ENCODE data around the gene NPVF. TPM values are rescaled to one million over a fixed set of nuclear protein-coding genes. Genes with fewer than 3 reads are reported as not detected.

NPVF gene
- total and polyA plus RNA-seq, 2 of the 8 experiments (the other 6 are each of a cell fraction or from before 2014, with no cell fraction given): not detected

GRCh38 chr7:25180592-25180923 lies 47.7 kb downstream of the NPVF start:
- H2BK5ac ChIP-seq (ENCODE audit: low read depth, low read length): no peak overlapping the region
- H4K8ac ChIP-seq (ENCODE audit: extremely low read depth, insufficient read depth, low read length): peak overlapping the region; percentile 94; the same call in 1 of the 2 replicates
- no peak overlapping the region for H2BK15ac ChIP-seq (ENCODE audit: low read length)
- H3K4ac ChIP-seq (replicated peaks; ENCODE audit: insufficient read length, low read depth, low read length): no peak overlapping the region
- H3K56ac ChIP-seq (replicated peaks; ENCODE audit: insufficient read length, low read depth, low read length): no peak overlapping the region
- peaks cover 5% of the 10 kb centered on the region; the same call in 1 of the 2 replicates for H3K23me2 ChIP-seq (ENCODE audit: low read depth, low read length)
- no peaks in the 10 kb centered on the region for H3K9me3 ChIP-seq (ENCODE audit: insufficient read depth in 2 of 2, low read depth in 1 of 2, low read length in 1 of 2)
- H3K4me3 ChIP-seq (ENCODE audit: extremely low read depth in 1 of 4, insufficient read depth in 2 of 4, low read depth in 3 of 4, low read length in 4 of 4): peak overlapping the region in 2 of 4 experiments; percentile 15 to 80; a peak in 3 of 8 replicates
- no peaks in the 10 kb centered on the region for H4K20me1 ChIP-seq (replicated peaks in 1 of 2; ENCODE audit: control insufficient read depth in 1 of 2, insufficient read depth in 2 of 2, low read length in 2 of 2)
- H3K18ac ChIP-seq (ENCODE audit: extremely low read depth, low read length): peak overlapping the region; percentile 81
- no peak overlapping the region for H2BK120ac ChIP-seq (replicated peaks; ENCODE audit: low read depth, low read length)
- peaks cover 0 to 4% (median 3%) of the 10 kb centered on the region in 4 experiments; a peak in 5 of 7 replicates for H3K27me3 ChIP-seq (replicated peaks in 1 of 4; ENCODE audit: control insufficient read depth in 3 of 4, extremely low read depth in 1 of 4, insufficient read depth in 3 of 4, low read length in 3 of 4)
- no peak overlapping the region for H3K27ac ChIP-seq (ENCODE audit: low read depth, low read length)
- no peaks in the 10 kb centered on the region for H3K79me1 ChIP-seq (ENCODE audit: low read depth, low read length)
- H3K79me2 ChIP-seq (ENCODE audit: control insufficient read depth in 1 of 2, insufficient read depth in 2 of 2, low read length in 2 of 2): no peaks in the 10 kb centered on the region
- H3K14ac ChIP-seq (ENCODE audit: insufficient read length): no peak overlapping the region
- H4K5ac ChIP-seq (ENCODE audit: insufficient read length, low read depth, low read length): no peak overlapping the region
- no peak overlapping the region; the same call in 1 of the 2 replicates for H2BK12ac ChIP-seq (ENCODE audit: low read depth, low read length)
- DNase-seq (ENCODE audit: low read depth in 1 of 2, low spot score in 2 of 2): no peak
- H3K4me1 ChIP-seq (replicated peaks in 1 of 4; ENCODE audit: control insufficient read depth in 3 of 4, insufficient read depth in 4 of 4, low read length in 3 of 4): peaks cover 0 to 6% (median 5%) of the 10 kb centered on the region in 4 experiments; a peak in 5 of 7 replicates
- H3K4me2 ChIP-seq (ENCODE audit: insufficient read depth in 1 of 2, low read depth in 2 of 2, low read length in 2 of 2): peak overlapping the region; percentile 41 to 84; a peak in 3 of 4 replicates
- POLR2A ChIA-PET (ENCODE audit: partially characterized antibody): interaction anchor here (1.1 to 2.1 kb wide), 3 partner anchors 9 to 56 kb away, joined by 4 to 13 read pairs (median 4); partner anchors contain the start of gene CYCS
- FAIRE-seq: no peak
- no peak overlapping the region for H2AK5ac ChIP-seq (ENCODE audit: low read depth, low read length)
- no peak overlapping the region for H2BK20ac ChIP-seq (ENCODE audit: low read length)
- H3K36me3 ChIP-seq (ENCODE audit: control insufficient read depth in 2 of 4, insufficient read depth in 4 of 4, low read length in 3 of 4): no peaks in the 10 kb centered on the region
- peak overlapping the region; percentile 94 for H2AFZ ChIP-seq (ENCODE audit: low read length)
- TF ChIP-seq, protein P1, sequence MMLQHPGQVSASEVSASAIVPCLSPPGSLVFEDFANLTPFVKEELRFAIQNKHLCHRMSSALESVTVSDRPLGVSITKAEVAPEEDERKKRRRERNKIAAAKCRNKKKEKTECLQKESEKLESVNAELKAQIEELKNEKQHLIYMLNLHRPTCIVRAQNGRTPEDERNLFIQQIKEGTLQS (IDR thresholded peaks at IDR 0.05; ENCODE audit: insufficient read depth, low read depth, low read length): no peak
- TF ChIP-seq EP300 (IDR thresholded peaks at IDR 0.05; ENCODE audit: borderline replicate concordance in 1 of 2, low read depth in 2 of 2, low read length in 2 of 2) (no peak), EZH2 (IDR thresholded peaks at IDR 0.05; ENCODE audit: low read depth, low read length, severe bottlenecking) (no peak), JUND (IDR thresholded peaks at IDR 0.05; ENCODE audit: low read length) (no peak), TCF12 (IDR thresholded peaks at IDR 0.05; ENCODE audit: low read depth, low read length) (no peak), RNF2 (IDR thresholded peaks at IDR 0.05; ENCODE audit: borderline replicate concordance, low read depth, low read length, missing control alignments, poor library complexity, severe bottlenecking) (no peak), SIRT6 (IDR thresholded peaks at IDR 0.05; ENCODE audit: low read length) (no peak)
- TF ChIP-seq, protein P2, sequence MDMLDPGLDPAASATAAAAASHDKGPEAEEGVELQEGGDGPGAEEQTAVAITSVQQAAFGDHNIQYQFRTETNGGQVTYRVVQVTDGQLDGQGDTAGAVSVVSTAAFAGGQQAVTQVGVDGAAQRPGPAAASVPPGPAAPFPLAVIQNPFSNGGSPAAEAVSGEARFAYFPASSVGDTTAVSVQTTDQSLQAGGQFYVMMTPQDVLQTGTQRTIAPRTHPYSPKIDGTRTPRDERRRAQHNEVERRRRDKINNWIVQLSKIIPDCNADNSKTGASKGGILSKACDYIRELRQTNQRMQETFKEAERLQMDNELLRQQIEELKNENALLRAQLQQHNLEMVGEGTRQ (IDR thresholded peaks at IDR 0.05; ENCODE audit: low read length): no peak
- TF ChIP-seq, protein P3, sequence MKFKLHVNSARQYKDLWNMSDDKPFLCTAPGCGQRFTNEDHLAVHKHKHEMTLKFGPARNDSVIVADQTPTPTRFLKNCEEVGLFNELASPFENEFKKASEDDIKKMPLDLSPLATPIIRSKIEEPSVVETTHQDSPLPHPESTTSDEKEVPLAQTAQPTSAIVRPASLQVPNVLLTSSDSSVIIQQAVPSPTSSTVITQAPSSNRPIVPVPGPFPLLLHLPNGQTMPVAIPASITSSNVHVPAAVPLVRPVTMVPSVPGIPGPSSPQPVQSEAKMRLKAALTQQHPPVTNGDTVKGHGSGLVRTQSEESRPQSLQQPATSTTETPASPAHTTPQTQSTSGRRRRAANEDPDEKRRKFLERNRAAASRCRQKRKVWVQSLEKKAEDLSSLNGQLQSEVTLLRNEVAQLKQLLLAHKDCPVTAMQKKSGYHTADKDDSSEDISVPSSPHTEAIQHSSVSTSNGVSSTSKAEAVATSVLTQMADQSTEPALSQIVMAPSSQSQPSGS (IDR thresholded peaks at IDR 0.05; ENCODE audit: low read length): no peak
- H4K91ac ChIP-seq (replicated peaks; ENCODE audit: insufficient read length, low read length): peak overlapping the region; percentile 56
- no peak overlapping the region for H3K9ac ChIP-seq (replicated peaks in 1 of 4; ENCODE audit: extremely low read depth in 1 of 4, low read depth in 3 of 4, low read length in 3 of 4)
- H3K23ac ChIP-seq (ENCODE audit: insufficient read length): no peak overlapping the region
- WGBS, 2 experiments (ENCODE audit: extremely low coverage in 1 of 2, insufficient coverage in 1 of 2, insufficient read length in 1 of 2, insufficient replicate concordance in 2 of 2, low coverage in 1 of 2, low lambda C conversion rate in 2 of 2, missing lambda C conversion rate in 1 of 2): 53% methylated on average over 6 of the region's 6 CpGs; no CpG with 5 or more reads in 1 of the 2 experiments
- CTCF ChIA-PET (ENCODE audit: partially characterized antibody): interaction anchor here (0.6 to 1.4 kb wide), 12 partner anchors 9 to 700 kb away, joined by 3 to 8 read pairs (median 3); no protein-coding TSS in a partner anchor

Measured in H1 (cell line).